ENCODE results near the gene COMMD7.

The COMMD7 gene

GRCh38 chr20:32672394-32672981 lies 70.8 kb downstream of the COMMD7 start:
- peaks cover 20% of the 10 kb centered on the region for H3K4me1 ChIP-seq (ENCODE audit: insufficient read depth, low read length)
- H3K27ac ChIP-seq (ENCODE audit: low read depth, low read length) = peak overlapping the region; percentile 11
- no peak overlapping the region for H3K4me3 ChIP-seq (ENCODE audit: low read length)
- H3K36me3 ChIP-seq (ENCODE audit: insufficient read depth, low read length) = no peaks in the 10 kb centered on the region
- WGBS = 70% methylated on average over 3 of the region's 3 CpGs
- no peaks in the 10 kb centered on the region for H3K9me3 ChIP-seq (ENCODE audit: insufficient read depth, low read depth, low read length)
- H3K9ac ChIP-seq (ENCODE audit: low read depth, low read length) = 0 out of 2 replicates have a peak overlapping the region, but pooled peaks have one; percentile 1
- no peaks in the 10 kb centered on the region for H3K27me3 ChIP-seq (ENCODE audit: insufficient read depth, low read length)

GRCh38 chr20:32670773-32671455 lies 72.4 kb downstream of the COMMD7 start:
- Histone ChIP-seq H3K4me1 (ENCODE audit: insufficient read depth, low read length) (peaks cover 20% of the 10 kb centered on the region), H3K27ac (ENCODE audit: low read depth, low read length) (no peak overlapping the region), H3K36me3 (ENCODE audit: insufficient read depth, low read length) (no peaks in the 10 kb centered on the region), H3K9me3 (ENCODE audit: insufficient read depth, low read depth, low read length) (no peaks in the 10 kb centered on the region), H3K4me3 (ENCODE audit: low read length) (no peak overlapping the region), H3K9ac (ENCODE audit: low read depth, low read length) (no peak overlapping the region), H3K27me3 (ENCODE audit: insufficient read depth, low read length) (no peaks in the 10 kb centered on the region)
- no CpG with 5 or more reads among the region's 2 CpGs for WGBS

DNA sequence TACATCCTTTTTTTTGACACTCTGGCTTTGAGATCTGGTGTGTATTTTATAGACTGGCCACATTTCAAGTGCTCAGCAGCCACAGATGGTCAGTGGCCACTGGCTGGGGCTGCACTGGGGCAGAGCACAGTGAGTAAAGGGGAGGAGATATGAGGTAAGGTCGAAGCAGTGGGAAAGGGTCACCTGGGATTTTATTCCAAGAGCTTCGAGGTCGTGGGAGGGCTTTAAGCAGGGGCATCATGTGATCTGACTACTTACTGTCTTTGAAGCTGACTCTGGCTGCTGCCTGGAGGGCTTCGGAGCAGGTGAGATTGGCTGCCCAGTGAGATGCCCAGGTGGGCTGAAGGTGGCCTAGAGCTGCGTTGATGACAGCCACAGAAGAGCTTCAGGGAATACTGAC lies 76.2 kb downstream of the COMMD7 start:
- H3K27ac ChIP-seq (ENCODE audit: low read depth, low read length) = no peak overlapping the region
- WGBS = 65% methylated on average over 5 of the region's 5 CpGs
- no peak overlapping the region for H3K4me3 ChIP-seq (ENCODE audit: low read length)

GRCh38 chr20:32664678-32665159 lies 78.5 kb downstream of the COMMD7 start:
- no peaks in the 10 kb centered on the region for H3K36me3 ChIP-seq (ENCODE audit: insufficient read depth, low read length)
- no peak overlapping the region; the same call in 1 of the 2 replicates for H3K27ac ChIP-seq (ENCODE audit: low read depth, low read length)

More for the DNA sequence above, 76.2 kb downstream of the COMMD7 start:
- no peaks in the 10 kb centered on the region for H3K4me1 ChIP-seq (ENCODE audit: insufficient read depth, low read length)
- H3K36me3 ChIP-seq (ENCODE audit: insufficient read depth, low read length) = no peaks in the 10 kb centered on the region
- no peaks in the 10 kb centered on the region for H3K9me3 ChIP-seq (ENCODE audit: insufficient read depth, low read depth, low read length)
- no peak overlapping the region for H3K9ac ChIP-seq (ENCODE audit: low read depth, low read length)
- H3K27me3 ChIP-seq (ENCODE audit: insufficient read depth, low read length) = no peaks in the 10 kb centered on the region

GRCh38 chr20:32664012-32664677 lies 79.1 kb downstream of the COMMD7 start:
- Histone ChIP-seq H3K27ac (ENCODE audit: low read depth, low read length) (no peak overlapping the region), H3K4me1 (ENCODE audit: insufficient read depth, low read length) (no peaks in the 10 kb centered on the region)
- WGBS = 91% methylated on average over 11 of the region's 11 CpGs

More at GRCh38 chr20:32664678-32665159, 78.5 kb downstream of the COMMD7 start:
- Histone ChIP-seq H3K9me3 (ENCODE audit: insufficient read depth, low read depth, low read length) (no peaks in the 10 kb centered on the region), H3K4me1 (ENCODE audit: insufficient read depth, low read length) (no peaks in the 10 kb centered on the region), H3K4me3 (ENCODE audit: low read length) (no peak overlapping the region), H3K9ac (ENCODE audit: low read depth, low read length) (no peak overlapping the region), H3K27me3 (ENCODE audit: insufficient read depth, low read length) (no peaks in the 10 kb centered on the region)
- 92% methylated on average over 9 of the region's 9 CpGs for WGBS

DNA sequence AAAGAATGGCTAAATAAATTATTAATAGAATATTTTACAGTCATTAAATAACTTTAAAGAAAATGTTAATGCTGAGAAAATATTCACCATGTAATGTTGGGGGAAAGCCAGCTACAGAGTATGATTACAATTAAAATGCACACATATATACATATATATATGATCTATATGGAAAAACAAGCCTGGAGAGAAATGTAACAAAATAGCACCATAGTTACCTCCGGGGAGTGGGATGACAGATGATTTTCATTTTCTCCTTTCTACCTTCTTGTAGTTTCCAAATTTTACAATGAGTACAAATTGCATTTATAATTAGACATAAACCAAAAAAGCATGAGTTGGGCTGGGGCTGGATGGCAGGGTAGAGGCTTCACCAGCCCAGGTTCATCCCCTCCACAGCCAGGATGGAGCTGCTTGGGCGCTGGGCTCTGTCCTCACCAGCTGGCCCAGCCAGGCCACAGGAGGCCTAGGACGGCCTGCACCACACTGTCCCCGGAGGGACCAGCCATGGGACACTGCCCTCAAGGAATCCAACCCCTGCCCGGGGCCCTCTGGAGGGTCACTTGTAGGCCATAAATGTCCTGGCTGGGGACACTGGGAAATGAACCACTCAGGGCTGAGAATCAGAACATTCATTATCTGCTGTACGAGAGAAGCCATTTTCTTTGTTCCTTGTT lies 79.8 kb downstream of the COMMD7 start:
- H3K9ac ChIP-seq (ENCODE audit: low read depth, low read length) = no peak overlapping the region
- H3K9me3 ChIP-seq (ENCODE audit: insufficient read depth, low read depth, low read length) = no peaks in the 10 kb centered on the region
- no peak overlapping the region for H3K27ac ChIP-seq (ENCODE audit: low read depth, low read length)
- no peak overlapping the region for H3K4me3 ChIP-seq (ENCODE audit: low read length)
- 90% methylated on average over 6 of the region's 6 CpGs for WGBS
- H3K36me3 ChIP-seq (ENCODE audit: insufficient read depth, low read length) = no peaks in the 10 kb centered on the region
- no peaks in the 10 kb centered on the region for H3K27me3 ChIP-seq (ENCODE audit: insufficient read depth, low read length)
- H3K4me1 ChIP-seq (ENCODE audit: insufficient read depth, low read length) = no peaks in the 10 kb centered on the region

More at GRCh38 chr20:32664012-32664677, 79.1 kb downstream of the COMMD7 start:
- H3K9ac ChIP-seq (ENCODE audit: low read depth, low read length) = no peak overlapping the region
- no peaks in the 10 kb centered on the region for H3K9me3 ChIP-seq (ENCODE audit: insufficient read depth, low read depth, low read length)
- no peaks in the 10 kb centered on the region for H3K27me3 ChIP-seq (ENCODE audit: insufficient read depth, low read length)
- H3K36me3 ChIP-seq (ENCODE audit: insufficient read depth, low read length) = no peaks in the 10 kb centered on the region
- no peak overlapping the region for H3K4me3 ChIP-seq (ENCODE audit: low read length)

DNA sequence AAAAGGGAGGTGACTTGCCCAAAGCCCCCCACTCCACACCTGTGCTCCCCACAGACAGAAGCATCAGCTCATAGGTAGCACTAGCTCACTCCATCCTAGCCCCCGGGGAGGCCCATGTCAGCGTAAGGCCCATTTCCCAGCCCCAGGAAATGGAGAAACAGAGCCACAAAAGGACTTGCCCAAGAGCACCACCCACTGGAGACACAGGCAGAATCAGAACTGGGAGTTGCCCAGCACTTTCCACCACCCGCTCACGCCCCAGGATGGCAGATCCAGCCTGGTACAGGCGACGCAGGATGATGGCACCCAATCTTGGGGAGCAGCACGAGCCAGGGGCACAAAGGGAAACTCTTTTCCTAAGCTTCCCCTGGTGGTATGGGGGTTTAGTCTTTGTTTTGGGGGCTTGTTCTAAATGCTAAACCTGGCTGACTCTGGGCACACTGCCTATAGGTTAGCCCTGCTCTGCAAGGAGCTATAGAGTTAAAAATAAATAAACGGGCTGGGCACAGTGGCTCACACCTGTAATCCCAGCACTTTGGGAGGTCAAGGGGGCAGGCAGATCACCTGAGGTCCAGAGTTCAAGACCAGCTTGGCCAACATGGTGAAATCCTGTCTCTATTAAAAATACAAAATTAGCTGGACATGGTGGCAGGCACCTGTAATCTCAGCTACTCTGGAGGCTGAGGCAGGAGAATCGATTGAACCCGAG lies 81.3 kb downstream of the COMMD7 start:
- no peak overlapping the region for H3K27ac ChIP-seq (ENCODE audit: low read depth, low read length)
- no peak overlapping the region for H3K9ac ChIP-seq (ENCODE audit: low read depth, low read length)
- no peaks in the 10 kb centered on the region for H3K36me3 ChIP-seq (ENCODE audit: insufficient read depth, low read length)
- 91% methylated on average over 10 of the region's 10 CpGs for WGBS
- H3K9me3 ChIP-seq (ENCODE audit: insufficient read depth, low read depth, low read length) = no peaks in the 10 kb centered on the region
- H3K4me3 ChIP-seq (ENCODE audit: low read length) = no peak overlapping the region
- no peaks in the 10 kb centered on the region for H3K27me3 ChIP-seq (ENCODE audit: insufficient read depth, low read length)
- H3K4me1 ChIP-seq (ENCODE audit: insufficient read depth, low read length) = no peaks in the 10 kb centered on the region

GRCh38 chr20:32660661-32661060 lies 82.6 kb downstream of the COMMD7 start:
- no peaks in the 10 kb centered on the region for H3K9me3 ChIP-seq (ENCODE audit: insufficient read depth, low read depth, low read length)
- no peak overlapping the region for H3K4me3 ChIP-seq (ENCODE audit: low read length)
- WGBS = 91% methylated on average over 8 of the region's 8 CpGs
- no peaks in the 10 kb centered on the region for H3K27me3 ChIP-seq (ENCODE audit: insufficient read depth, low read length)
- no peaks in the 10 kb centered on the region for H3K4me1 ChIP-seq (ENCODE audit: insufficient read depth, low read length)
- H3K36me3 ChIP-seq (ENCODE audit: insufficient read depth, low read length) = no peaks in the 10 kb centered on the region
- H3K27ac ChIP-seq (ENCODE audit: low read depth, low read length) = no peak overlapping the region
- no peak overlapping the region for H3K9ac ChIP-seq (ENCODE audit: low read depth, low read length)

DNA sequence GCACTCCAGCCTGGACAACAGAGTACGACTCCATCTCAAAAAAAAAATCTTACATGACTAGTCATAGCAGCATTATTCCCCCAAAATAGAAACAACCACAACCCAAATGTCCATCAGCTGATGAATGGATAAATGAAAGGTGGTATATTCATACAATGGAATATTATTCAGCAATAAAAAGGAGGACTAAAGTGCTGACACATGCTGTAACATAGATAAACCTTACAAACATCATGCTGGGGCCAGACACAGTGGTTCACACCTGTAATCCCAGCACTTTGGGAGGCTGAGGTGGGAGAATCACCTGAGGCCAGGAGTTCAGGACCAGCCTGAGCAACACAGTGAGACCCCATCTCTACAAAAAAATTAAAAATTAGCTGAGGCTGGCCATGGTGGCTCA lies 86.4 kb downstream of the COMMD7 start:
- no peak overlapping the region for H3K9ac ChIP-seq (ENCODE audit: low read depth, low read length)
- H3K4me1 ChIP-seq (ENCODE audit: insufficient read depth, low read length) = no peaks in the 10 kb centered on the region
- no peaks in the 10 kb centered on the region for H3K9me3 ChIP-seq (ENCODE audit: insufficient read depth, low read depth, low read length)
- H3K27me3 ChIP-seq (ENCODE audit: insufficient read depth, low read length) = no peaks in the 10 kb centered on the region
- 100% methylated on average over 1 of the region's 1 CpG for WGBS
- H3K4me3 ChIP-seq (ENCODE audit: low read length) = no peak overlapping the region
- H3K27ac ChIP-seq (ENCODE audit: low read depth, low read length) = no peak overlapping the region
- no peaks in the 10 kb centered on the region for H3K36me3 ChIP-seq (ENCODE audit: insufficient read depth, low read length)

- H3K9me3 ChIP-seq (ENCODE audit: insufficient read depth, low read depth, low read length) = no peaks in the 10 kb centered on the region
- 86% methylated on average over 1 of the region's 2 CpGs for WGBS
- H3K27me3 ChIP-seq (ENCODE audit: insufficient read depth, low read length) = no peaks in the 10 kb centered on the region
- no peak overlapping the region for H3K27ac ChIP-seq (ENCODE audit: low read depth, low read length)
- H3K4me3 ChIP-seq (ENCODE audit: low read length) = no peak overlapping the region
- H3K36me3 ChIP-seq (ENCODE audit: insufficient read depth, low read length) = no peaks in the 10 kb centered on the region
- no peaks in the 10 kb centered on the region for H3K4me1 ChIP-seq (ENCODE audit: insufficient read depth, low read length)
- no peak overlapping the region for H3K9ac ChIP-seq (ENCODE audit: low read depth, low read length)
Measured at GRCh38 chr20:32655903-32656512, 87.3 kb downstream of the COMMD7 start.

Measured in HUES64 (cell line).